Endothelial cell of umbilical vein (primary cell): Measurements from ENCODE around the gene KLHL25.

ENCODE experiments used
- CTCF ChIP-seq, 2 donors: IDR thresholded peaks; 1 replicate in 1 of 2; 2 replicates in 1 of 2; pipeline ENCODE4 v1.5.1; 2011; ENCODE audit warnings: low read length in 2 of 2, mild to moderate bottlenecking in 2 of 2, moderate library complexity in 2 of 2, control low read depth in 1 of 2, inconsistent platforms in 1 of 2, low read depth in 1 of 2; ENCODE audit not compliant: insufficient read depth in 1 of 2; ENCODE audit errors: extremely low read depth in 1 of 2
- EZH2 ChIP-seq: IDR thresholded peaks from 2 replicates; pipeline ENCODE4 v1.6.1; 2012; ENCODE audit warnings: borderline replicate concordance, low read depth, mild to moderate bottlenecking, moderate library complexity, low read length, inconsistent platforms; ENCODE audit not compliant: severe bottlenecking
- FOS ChIP-seq: IDR thresholded peaks from 2 replicates; pipeline ENCODE4 v1.6.1; 2011; ENCODE audit warnings: mild to moderate bottlenecking, low read length, moderate library complexity, borderline replicate concordance; ENCODE audit not compliant: insufficient read depth
- GATA2 ChIP-seq: IDR thresholded peaks from 2 replicates; pipeline ENCODE4 v1.7.0; 2011; ENCODE audit warnings: low read depth, mild to moderate bottlenecking, moderate library complexity, mixed read lengths, low read length; ENCODE audit not compliant: insufficient read length, insufficient read depth
- JUN ChIP-seq: IDR thresholded peaks from 2 replicates; pipeline ENCODE4 v1.6.1; 2011; ENCODE audit warnings: borderline replicate concordance, low read depth; ENCODE audit not compliant: insufficient read length, insufficient read depth
- MAX ChIP-seq: IDR thresholded peaks from 2 replicates; pipeline ENCODE4 v1.6.1; 2011; ENCODE audit not compliant: insufficient read depth, insufficient read length
- MYC ChIP-seq: IDR thresholded peaks from one replicate; pipeline ENCODE4 v1.6.1; 2011; ENCODE audit warnings: mild to moderate bottlenecking, low read depth, low read length
- POLR2A ChIP-seq: IDR thresholded peaks from 2 replicates; pipeline ENCODE4 v1.6.1; 2012; ENCODE audit warnings: low read depth, mild to moderate bottlenecking, control low read depth, low read length
- POLR2AphosphoS5 ChIP-seq: IDR thresholded peaks from 2 replicates; pipeline ENCODE4 v1.6.1; 2012; ENCODE audit warnings: low read depth, mild to moderate bottlenecking, control low read depth, low read length, moderate library complexity; ENCODE audit not compliant: insufficient read depth

- TF ChIP-seq CTCF (IDR thresholded peaks at IDR 0.05; ENCODE audit: extremely low read depth in 1 of 2, insufficient read depth in 1 of 2, low read depth in 1 of 2, low read length in 2 of 2) (no peak), POLR2A (no peak), MAX (no peak), POLR2AphosphoS5 (no peak), MYC (no peak), FOS (no peak), EZH2 (no peak), GATA2 (no peak), JUN (no peak)
Measured at GRCh38 chr15:85800478-85801123, 5.9 kb upstream of the KLHL25 start.
